Cardiac muscle cell (in vitro differentiated cells and primary cell): ENCODE results near the gene RPAP3. TPM values are rescaled to one million over a fixed set of nuclear protein-coding genes. Genes with fewer than 3 reads are reported as not detected.

Source experiments
- DNase-seq, 2 donors: peaks; one replicate each; pipeline versions ENCODE4 v3.0.0 to v3.0.0-alpha.2; 2010 to 2017; ENCODE audit warnings: low read depth in 1 of 2, low spot score in 1 of 2
- H3K27ac ChIP-seq: fragments of 200-600 bp; sonication (generic); 2 replicates; pipeline ENCODE4 v1.5.1; 2016
- H3K27me3 ChIP-seq: fragments of 200-600 bp; sonication (generic); 2 replicates; pipeline ENCODE4 v1.6.0; 2016; ENCODE audit warnings: control low read depth
- H3K36me3 ChIP-seq: fragments of 200-600 bp; sonication (generic); 2 replicates; pipeline ENCODE4 v1.5.1; 2016; ENCODE audit warnings: control low read depth
- H3K4me1 ChIP-seq: fragments of 200-600 bp; sonication (generic); 2 replicates; pipeline ENCODE4 v1.8.1; 2017; ENCODE audit warnings: low read depth, mild to moderate bottlenecking, mixed run types
- H3K4me3 ChIP-seq: fragments of 200-600 bp; sonication (generic); 2 replicates; pipeline ENCODE4 v1.5.1; 2016; ENCODE audit warnings: mild to moderate bottlenecking
- H3K9me3 ChIP-seq: fragments of 200-600 bp; sonication (generic); 2 replicates; pipeline ENCODE4 v1.5.1; 2017; ENCODE audit warnings: low read depth, mild to moderate bottlenecking, control low read depth
- polyA plus RNA-seq: library from polyadenylated mRNA; unstranded; fragments of >200 nt; fragmentation: Nextera tagmentation; extraction: Ambion mirVana; gene quantifications from 2 replicates; pipeline ENCODE4 v1.2.1, GENCODE V29; 2016
- total RNA-seq: library from RNA; depleted of rRNA; stranded (reverse); fragments of >200 nt; gene quantifications from 2 replicates; pipeline ENCODE4 v1.2.3, GENCODE V29; 2016
- TF ChIP-seq, protein P1 (sequence below): IDR thresholded peaks from 2 replicates; pipeline ENCODE4 v1.5.1; 2012; ENCODE audit warnings: low read depth, mild to moderate bottlenecking, low read length

Gene RPAP3
- total and polyA plus RNA-seq, 2 experiments from 2014 or later: 24.9 to 44.3 TPM

- H3K4me1 ChIP-seq: no peaks in the 10 kb centered on the region
- H3K27me3 ChIP-seq: no peaks in the 10 kb centered on the region
- H3K4me3 ChIP-seq: no peak overlapping the region
- no peak for DNase-seq
- TF ChIP-seq, protein P1, sequence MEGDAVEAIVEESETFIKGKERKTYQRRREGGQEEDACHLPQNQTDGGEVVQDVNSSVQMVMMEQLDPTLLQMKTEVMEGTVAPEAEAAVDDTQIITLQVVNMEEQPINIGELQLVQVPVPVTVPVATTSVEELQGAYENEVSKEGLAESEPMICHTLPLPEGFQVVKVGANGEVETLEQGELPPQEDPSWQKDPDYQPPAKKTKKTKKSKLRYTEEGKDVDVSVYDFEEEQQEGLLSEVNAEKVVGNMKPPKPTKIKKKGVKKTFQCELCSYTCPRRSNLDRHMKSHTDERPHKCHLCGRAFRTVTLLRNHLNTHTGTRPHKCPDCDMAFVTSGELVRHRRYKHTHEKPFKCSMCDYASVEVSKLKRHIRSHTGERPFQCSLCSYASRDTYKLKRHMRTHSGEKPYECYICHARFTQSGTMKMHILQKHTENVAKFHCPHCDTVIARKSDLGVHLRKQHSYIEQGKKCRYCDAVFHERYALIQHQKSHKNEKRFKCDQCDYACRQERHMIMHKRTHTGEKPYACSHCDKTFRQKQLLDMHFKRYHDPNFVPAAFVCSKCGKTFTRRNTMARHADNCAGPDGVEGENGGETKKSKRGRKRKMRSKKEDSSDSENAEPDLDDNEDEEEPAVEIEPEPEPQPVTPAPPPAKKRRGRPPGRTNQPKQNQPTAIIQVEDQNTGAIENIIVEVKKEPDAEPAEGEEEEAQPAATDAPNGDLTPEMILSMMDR: no peak
- H3K27ac ChIP-seq: no peak overlapping the region
- H3K9me3 ChIP-seq: no peaks in the 10 kb centered on the region
- no peaks in the 10 kb centered on the region for H3K36me3 ChIP-seq
Measured at GRCh38 chr12:47748899-47749298, 43.1 kb upstream of the RPAP3 start.

DNA sequence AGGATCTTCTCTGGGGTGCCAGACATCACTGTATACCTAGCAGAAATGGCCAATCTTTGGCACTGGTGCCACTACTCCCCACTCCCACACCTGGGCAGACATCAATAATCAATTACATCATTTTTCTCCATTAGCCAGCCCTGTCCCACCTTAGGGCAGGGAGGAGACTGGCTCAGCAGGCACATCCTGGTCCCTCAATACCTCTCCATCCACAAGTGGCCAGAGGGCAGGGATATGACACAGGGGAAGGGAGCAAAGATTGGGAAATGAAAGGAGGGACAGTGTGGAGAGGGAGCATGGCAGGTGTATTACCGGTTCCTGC, 42.6 kb upstream of the RPAP3 start:
- Histone ChIP-seq H3K27me3 (no peaks in the 10 kb centered on the region), H3K27ac (no peak overlapping the region), H3K4me3 (no peak overlapping the region), H3K4me1 (no peaks in the 10 kb centered on the region), H3K36me3 (no peaks in the 10 kb centered on the region), H3K9me3 (no peaks in the 10 kb centered on the region)
- DNase-seq: no peak
- TF ChIP-seq, protein P1: no peak

GRCh38 chr12:47747596-47748506, 42.0 kb upstream of the RPAP3 start:
- no peaks in the 10 kb centered on the region for H3K36me3 ChIP-seq
- no peaks in the 10 kb centered on the region for H3K4me1 ChIP-seq
- no peaks in the 10 kb centered on the region for H3K9me3 ChIP-seq
- TF ChIP-seq, protein P1: no peak
- no peak overlapping the region for H3K27ac ChIP-seq
- H3K27me3 ChIP-seq: no peaks in the 10 kb centered on the region
- DNase-seq: no peak
- H3K4me3 ChIP-seq: no peak overlapping the region

DNA sequence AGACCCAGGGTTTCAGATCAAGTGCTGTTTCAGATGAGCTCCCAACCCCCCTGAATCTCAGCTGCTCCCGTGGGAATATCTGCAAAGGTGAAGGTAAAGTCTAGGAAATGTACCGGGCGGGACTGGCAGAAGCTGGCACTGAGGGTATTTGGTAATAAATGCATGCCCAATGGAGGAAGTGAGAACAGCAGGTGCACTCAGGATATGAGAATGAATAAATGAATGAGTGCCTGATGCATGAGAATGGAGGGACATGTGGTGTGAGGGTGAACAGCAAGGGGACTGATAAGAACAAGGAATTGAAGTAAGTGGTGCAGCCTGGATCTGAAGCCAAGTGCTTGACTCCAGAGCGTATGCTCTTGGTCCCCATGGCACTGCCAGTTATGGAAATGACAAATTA, 41.3 kb upstream of the RPAP3 start:
- TF ChIP-seq, protein P1: no peak
- Histone ChIP-seq H3K9me3 (no peaks in the 10 kb centered on the region), H3K27me3 (no peaks in the 10 kb centered on the region), H3K27ac (no peak overlapping the region), H3K36me3 (no peaks in the 10 kb centered on the region), H3K4me3 (no peak overlapping the region), H3K4me1 (no peaks in the 10 kb centered on the region)
- DNase-seq: no peak

DNA sequence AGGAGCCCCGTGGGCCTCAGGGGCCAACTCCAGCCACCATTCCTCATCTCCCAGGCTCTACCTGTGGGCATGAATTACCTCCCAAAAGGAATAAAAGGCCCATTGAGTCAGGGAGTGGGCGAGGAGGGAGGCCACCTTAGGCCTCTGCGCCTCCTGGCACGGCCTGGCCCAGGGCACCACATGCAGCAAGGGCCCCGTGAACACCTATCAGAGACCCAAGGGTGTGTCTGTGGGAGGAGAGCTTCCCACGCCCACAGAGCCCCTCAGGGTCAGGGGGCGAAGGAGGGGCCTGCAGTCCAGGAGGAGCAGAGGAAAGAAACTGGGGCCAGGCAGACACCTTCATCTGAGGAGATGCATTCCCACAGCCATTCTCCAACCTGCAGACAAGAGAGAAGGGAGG, 40.7 kb upstream of the RPAP3 start:
- no peaks in the 10 kb centered on the region for H3K27me3 ChIP-seq
- H3K9me3 ChIP-seq: no peaks in the 10 kb centered on the region
- no peaks in the 10 kb centered on the region for H3K36me3 ChIP-seq
- H3K27ac ChIP-seq: no peak overlapping the region
- peaks cover 1% of the 10 kb centered on the region for H3K4me1 ChIP-seq
- DNase-seq: no peak
- no peak overlapping the region for H3K4me3 ChIP-seq
- TF ChIP-seq, protein P1: no peak
